PC-9 (cell line): ENCODE measurements around the gene ALG6. TPM values are rescaled to one million over a fixed set of nuclear protein-coding genes. Genes with fewer than 3 reads are reported as not detected.

Experiments used
- BruUV-seq: library from RNA; stranded (reverse); fragments of 400-500 nt; replicated peaks from 2 replicates; lab custom pipeline; 2021; lab: Mats Ljungman, UMichigan
- CTCF ChIA-PET: fragments of 300-600 bp; sonication (Branson Sonifier 250); formaldehyde crosslinking; loops from one replicate; lab custom pipeline; 2022; ENCODE audit warnings: antibody characterized with exemption; lab: Charles Lee
- POLR2A ChIA-PET: fragments of 300-600 bp; sonication (Branson Sonifier 250); formaldehyde crosslinking; loops from one replicate; lab custom pipeline; 2022; ENCODE audit warnings: antibody characterized with exemption; ENCODE audit not compliant: unreplicated experiment; lab: Charles Lee
- DNase-seq, 2 experiments: peaks; one replicate each; pipeline versions ENCODE4 v3.0.0 to v3.0.0-alpha.2; 2015 to 2022; ENCODE audit warnings: mixed read lengths in 1 of 2
- H2AFZ ChIP-seq: fragments of 200-600 bp; sonication (generic); 2 replicates; pipeline ENCODE4 v1.8.1; 2017; ENCODE audit warnings: antibody characterized with exemption
- H3F3A ChIP-seq: fragments of 200-600 bp; sonication (generic); 2 replicates; pipeline ENCODE4 v1.8.1; 2017; ENCODE audit warnings: antibody characterized with exemption, mild to moderate bottlenecking, low read depth; ENCODE audit not compliant: insufficient read depth
- H3K27ac ChIP-seq: fragments of 200-600 bp; sonication (generic); 2 replicates; pipeline ENCODE4 v1.6.1; 2016; ENCODE audit warnings: mixed run types
- H3K27me3 ChIP-seq: fragments of 200-600 bp; sonication (generic); 2 replicates; pipeline ENCODE4 v1.6.1; 2016; ENCODE audit warnings: low read depth, mixed run types; ENCODE audit not compliant: insufficient read depth
- H3K36me3 ChIP-seq: fragments of 200-600 bp; sonication (generic); 2 replicates; pipeline ENCODE4 v1.6.1; 2016; ENCODE audit warnings: low read depth, mixed run types
- H3K4me1 ChIP-seq: fragments of 200-600 bp; sonication (generic); replicated peaks from 2 replicates; pipeline ENCODE4 v1.6.1; 2016; ENCODE audit warnings: mixed run types; ENCODE audit not compliant: insufficient read depth
- H3K4me2 ChIP-seq: fragments of 200-600 bp; sonication (generic); 2 replicates; pipeline ENCODE4 v1.6.1; 2017; ENCODE audit warnings: mixed run types
- H3K4me3 ChIP-seq: fragments of 200-600 bp; sonication (generic); 2 replicates; pipeline ENCODE4 v1.6.1; 2016; ENCODE audit warnings: mixed run types
- H3K79me2 ChIP-seq: fragments of 200-600 bp; sonication (generic); 2 replicates; pipeline ENCODE4 v1.6.1; 2017; ENCODE audit warnings: low read depth, mixed run types
- H3K9me2 ChIP-seq: fragments of 200-600 bp; sonication (generic); 2 replicates; pipeline ENCODE4 v1.8.1; 2017; ENCODE audit warnings: mild to moderate bottlenecking; ENCODE audit not compliant: insufficient read depth
- H3K9me3 ChIP-seq: fragments of 200-600 bp; sonication (generic); 2 replicates; pipeline ENCODE4 v1.8.1; 2016; ENCODE audit warnings: low read depth; ENCODE audit not compliant: insufficient read depth
- H4K20me1 ChIP-seq: fragments of 200-600 bp; sonication (generic); 2 replicates; pipeline ENCODE4 v1.8.1; 2017; ENCODE audit not compliant: insufficient read depth
- CTCF ChIP-seq: fragments of 200-600 bp; sonication (generic); conservative IDR thresholded peaks from 2 replicates; pipeline ENCODE4 v1.6.1; 2017; ENCODE audit warnings: mixed run types, antibody characterized with exemption, mild to moderate bottlenecking, moderate library complexity
- EZH2 ChIP-seq: fragments of 200-600 bp; sonication (generic); IDR thresholded peaks from 2 replicates; pipeline ENCODE4 v1.8.0; 2017; ENCODE audit warnings: antibody characterized with exemption, low read depth
- intact Hi-C: fragments of 100-400 bp; cut with micrococcal nuclease; formaldehyde crosslinking; loops from one replicate; pipeline ENCODE4 v1.10.0; 2022; ENCODE audit not compliant: unreplicated experiment
- total RNA-seq: library from RNA; stranded (reverse); gene quantifications from 2 replicates; pipeline ENCODE4 v1.2.3, GENCODE V29; 2021

The ALG6 gene
- total RNA-seq, 1 experiment from 2014 or later: 14.7 TPM

- Histone ChIP-seq H3K27me3 (peaks cover 15% of the 10 kb centered on the region; the same call in 1 of the 2 replicates), H3K4me2 (no peak overlapping the region), H3K9me3 (no peaks in the 10 kb centered on the region), H3K9me2 (peaks cover 4% of the 10 kb centered on the region; the same call in 1 of the 2 replicates), H3K4me1 (no peaks in the 10 kb centered on the region), H2AFZ (no peak overlapping the region), H3K36me3 (no peaks in the 10 kb centered on the region), H3K4me3 (no peak overlapping the region), H3K79me2 (no peaks in the 10 kb centered on the region), H3F3A (no peaks in the 10 kb centered on the region), H3K27ac (no peak overlapping the region), H4K20me1 (no peaks in the 10 kb centered on the region)
- no TSS peak for BruUV-seq
- TF ChIP-seq EZH2 (no peak), CTCF (no peak)
- no peak for DNase-seq
- intact Hi-C loops: no loop called here
- ChIA-PET CTCF (no interaction called here), POLR2A (no interaction called here)
Measured at GRCh38 chr1:63329621-63330330, 37.7 kb upstream of the ALG6 start.

- ChIA-PET POLR2A (no interaction called here), CTCF (no interaction called here)
- no peak for DNase-seq
- no peak overlapping the region for H3K4me3 ChIP-seq
- H3K79me2 ChIP-seq: no peaks in the 10 kb centered on the region
- H3K36me3 ChIP-seq: no peaks in the 10 kb centered on the region
- no peaks in the 10 kb centered on the region for H3K4me1 ChIP-seq
- H4K20me1 ChIP-seq: no peaks in the 10 kb centered on the region
- H3K9me2 ChIP-seq: peaks cover 4% of the 10 kb centered on the region; the same call in 1 of the 2 replicates
- BruUV-seq: no TSS peak
- H3K4me2 ChIP-seq: no peak overlapping the region
- intact Hi-C loops: no loop called here
- H3K9me3 ChIP-seq: no peaks in the 10 kb centered on the region
- H3K27me3 ChIP-seq: peaks cover 17% of the 10 kb centered on the region; the same call in 1 of the 2 replicates
- no peak for TF ChIP-seq CTCF
- TF ChIP-seq EZH2: no peak
- no peaks in the 10 kb centered on the region for H3F3A ChIP-seq
- no peak overlapping the region for H3K27ac ChIP-seq
- no peak overlapping the region for H2AFZ ChIP-seq
Measured at GRCh38 chr1:63330331-63330916, 37.0 kb upstream of the ALG6 start.

GRCh38 chr1:63342402-63342801, 25.0 kb upstream of the ALG6 start:
- no peak overlapping the region for H3K27ac ChIP-seq
- intact Hi-C loops: no loop called here
- no peak overlapping the region for H3K4me3 ChIP-seq
- CTCF ChIA-PET: no interaction called here
- H4K20me1 ChIP-seq: no peaks in the 10 kb centered on the region
- H3K27me3 ChIP-seq: 0 out of 2 replicates have a peak, but pooled peaks cover 4% of the 10 kb centered on the region
- no peak for DNase-seq
- H3K9me2 ChIP-seq: no peaks in the 10 kb centered on the region
- H3F3A ChIP-seq: no peaks in the 10 kb centered on the region
- POLR2A ChIA-PET: no interaction called here
- no peaks in the 10 kb centered on the region for H3K79me2 ChIP-seq
- no peaks in the 10 kb centered on the region for H3K36me3 ChIP-seq
- H3K4me2 ChIP-seq: no peak overlapping the region
- no peak for TF ChIP-seq EZH2
- H2AFZ ChIP-seq: no peak overlapping the region
- no peaks in the 10 kb centered on the region for H3K4me1 ChIP-seq
- no peaks in the 10 kb centered on the region for H3K9me3 ChIP-seq
- no TSS peak for BruUV-seq
